Lung (tissue), 12 donors: ENCODE data around the gene NSUN4. TPM values are rescaled to one million over a fixed set of nuclear protein-coding genes. Genes with fewer than 3 reads are reported as not detected.
A peak's percentile ranks its signal among the peaks of the same experiment; 100 is the strongest.

Experiments used
- ATAC-seq: fragments of 200-7000 bp; cut with Tn5 transposase; one replicate; pipeline ENCODE4 v1.9.1; 2020; ENCODE audit warnings: moderate number of reproducible peaks; ENCODE audit not compliant: insufficient read depth, low FRiP score
- DNase-seq, 3 donors: peaks; one replicate each; pipeline ENCODE4 v3.0.0-alpha.2; 2013 to 2017
- H3K27ac ChIP-seq, 2 donors: one replicate each; pipeline ENCODE4 v1.5.1; 2013; ENCODE audit warnings: mild to moderate bottlenecking in 2 of 2, moderate library complexity in 2 of 2, control low read depth in 1 of 2, inconsistent platforms in 1 of 2, low read depth in 1 of 2, low read length in 1 of 2
- H3K27me3 ChIP-seq, 3 donors: one replicate each; pipeline ENCODE4 v1.5.1; 2013; ENCODE audit warnings: low read length in 2 of 3; ENCODE audit not compliant: control insufficient read depth in 3 of 3, insufficient read depth in 3 of 3
- H3K36me3 ChIP-seq, 4 donors: one replicate each; pipeline ENCODE4 v1.5.1; 2013; ENCODE audit warnings: low read length in 4 of 4, mild to moderate bottlenecking in 1 of 4, moderate library complexity in 1 of 4; ENCODE audit not compliant: control insufficient read depth in 4 of 4, insufficient read depth in 4 of 4
- H3K4me1 ChIP-seq, 5 donors: one replicate each; pipeline ENCODE4 v1.5.1; 2013; ENCODE audit warnings: low read length in 5 of 5, mild to moderate bottlenecking in 2 of 5, moderate library complexity in 1 of 5; ENCODE audit not compliant: control insufficient read depth in 5 of 5, insufficient read depth in 5 of 5
- H3K4me3 ChIP-seq: one replicate; pipeline ENCODE4 v1.5.1; 2013; ENCODE audit warnings: mild to moderate bottlenecking, control low read depth, moderate library complexity
- H3K9ac ChIP-seq, 2 donors: one replicate each; pipeline ENCODE4 v1.5.1; 2013; ENCODE audit warnings: low read length in 2 of 2, control low read depth in 1 of 2; ENCODE audit not compliant: insufficient read depth in 1 of 2
- H3K9me3 ChIP-seq, 4 donors: one replicate each; pipeline ENCODE4 v1.5.1; 2013; ENCODE audit warnings: low read length in 3 of 4, mild to moderate bottlenecking in 1 of 4, moderate library complexity in 1 of 4; ENCODE audit not compliant: control insufficient read depth in 4 of 4, insufficient read depth in 3 of 4
- CTCF ChIP-seq: IDR thresholded peaks from 2 replicates; pipeline ENCODE4 v1.5.1; 2012; ENCODE audit warnings: mild to moderate bottlenecking; ENCODE audit errors: control extremely low read depth, extremely low read depth
- WGBS, 2 donors: extraction: QIAGEN DNeasy Blood & Tissue Kit; methylation state at CpG; one replicate each; pipeline ENCODE4 v1.1.7; 2013; 5-methylcytosine and 5-hydroxymethylcytosine counted together
- polyA plus RNA-seq, 2 donors: library from polyadenylated mRNA; stranded (reverse); fragments of 200-250 nt; gene quantifications; one replicate each; pipeline ENCODE4 v1.2.1, GENCODE V29; 2013
- total RNA-seq, 2 donors: library from RNA; depleted of rRNA in 1 of 2; stranded (reverse); fragments of >200 nt in 1 of 2; gene quantifications; one replicate each; pipeline ENCODE4 v1.2.1, GENCODE V29; 2014 to 2021
- donor health status: control.
- donor health status: control.
- donor health status: Bipolar disorder and iron deficiency.
- donor health status: healthy.
- donor health status: DM: yes; HTN: yes; CAD: no.

The NSUN4 gene
- total and polyA plus RNA-seq, 4 donors = 11.2 to 29.3 (median 23.4) TPM

GRCh38 chr1:46300673-46301405, 39.8 kb upstream of the NSUN4 start:
- no peak for TF ChIP-seq CTCF
- H3K27me3 ChIP-seq = no peaks in the 10 kb centered on the region
- peak in 2 of 3 donors; percentile 43 to 69 for DNase-seq
- 31 to 35% methylated on average over 6 of the region's 6 CpGs for WGBS, 2 donors
- peaks cover 10 to 27% (median 14%) of the 10 kb centered on the region in 5 donors for H3K4me1 ChIP-seq
- peak overlapping the region; percentile 94 for H3K4me3 ChIP-seq
- H3K27ac ChIP-seq = peak overlapping the region; percentile 93 to 99
- H3K9me3 ChIP-seq = no peaks in the 10 kb centered on the region
- H3K9ac ChIP-seq = peak overlapping the region; percentile 81 to 98
- H3K36me3 ChIP-seq = peaks cover 6 to 18% (median 6%) of the 10 kb centered on the region in 4 donors
- no peak for ATAC-seq

- H3K4me1 ChIP-seq = peaks cover 10 to 27% (median 14%) of the 10 kb centered on the region in 5 donors
Observed at GRCh38 chr1:46301406-46301807, 39.2 kb upstream of the NSUN4 start.

GRCh38 chr1:46301808-46302640, 38.6 kb upstream of the NSUN4 start:
- ATAC-seq (peak; percentile 22), DNase-seq (peak; percentile 62 to 70 (median 65))
- Histone ChIP-seq H3K9me3 (no peaks in the 10 kb centered on the region), H3K9ac (peak overlapping the region; percentile 81 to 98), H3K4me3 (peak overlapping the region; percentile 94), H3K27ac (peak overlapping the region; percentile 93 to 99), H3K36me3 (peaks cover 3 to 11% (median 5%) of the 10 kb centered on the region in 4 donors), H3K4me1 (peaks cover 10 to 27% (median 14%) of the 10 kb centered on the region in 5 donors), H3K27me3 (no peaks in the 10 kb centered on the region)
- WGBS, 2 donors = 0 to 1% methylated on average over 73 to 79 of the region's 79 CpGs
- TF ChIP-seq CTCF = no peak

More at GRCh38 chr1:46301406-46301807, 39.2 kb upstream of the NSUN4 start:
- ATAC-seq (no peak), DNase-seq (peak in 1 of 3 donors; percentile 18)
- peak overlapping the region; percentile 81 to 98 for H3K9ac ChIP-seq
- no peak for TF ChIP-seq CTCF
- H3K4me3 ChIP-seq = peak overlapping the region; percentile 94
- H3K36me3 ChIP-seq = peaks cover 4 to 17% (median 6%) of the 10 kb centered on the region in 4 donors
- peak overlapping the region; percentile 93 to 99 for H3K27ac ChIP-seq
- H3K9me3 ChIP-seq = no peaks in the 10 kb centered on the region
- no peaks in the 10 kb centered on the region for H3K27me3 ChIP-seq
- WGBS, 2 donors = 7 to 13% methylated on average over 17 of the region's 17 CpGs
